ENCODE measurements around the gene PDE8A.

- TF ChIP-seq CTCF (conservative IDR thresholded peaks at IDR 0.05; ENCODE audit: low read length): no peak
- TF ChIP-seq EZH2phosphoT487 (IDR thresholded peaks at IDR 0.05; ENCODE audit: borderline replicate concordance, low read depth, low read length): no peak
These were observed 36.8 kb upstream of the PDE8A start for GRCh38 chr15:84944861-84945260.
